GM12801 (cell line): ENCODE data around the gene SLC2A11.

Experiments
- TF ChIP-seq, protein P1 (sequence below): IDR thresholded peaks from one replicate; pipeline ENCODE4 v1.5.1; 2011; ENCODE audit warnings: control low read depth; ENCODE audit not compliant: insufficient read length; ENCODE audit errors: extremely low read depth

SLC2A11 gene, protein sequence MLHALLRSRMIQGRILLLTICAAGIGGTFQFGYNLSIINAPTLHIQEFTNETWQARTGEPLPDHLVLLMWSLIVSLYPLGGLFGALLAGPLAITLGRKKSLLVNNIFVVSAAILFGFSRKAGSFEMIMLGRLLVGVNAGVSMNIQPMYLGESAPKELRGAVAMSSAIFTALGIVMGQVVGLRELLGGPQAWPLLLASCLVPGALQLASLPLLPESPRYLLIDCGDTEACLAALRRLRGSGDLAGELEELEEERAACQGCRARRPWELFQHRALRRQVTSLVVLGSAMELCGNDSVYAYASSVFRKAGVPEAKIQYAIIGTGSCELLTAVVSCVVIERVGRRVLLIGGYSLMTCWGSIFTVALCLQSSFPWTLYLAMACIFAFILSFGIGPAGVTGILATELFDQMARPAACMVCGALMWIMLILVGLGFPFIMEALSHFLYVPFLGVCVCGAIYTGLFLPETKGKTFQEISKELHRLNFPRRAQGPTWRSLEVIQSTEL

GRCh38 chr22:23857606-23858483, at the start of gene SLC2A11:
SLC2A11 (plus strand) TSS chr22:23857875; CDS start chr22:23858000, 125 bp downstream.
- TF ChIP-seq, protein P1, sequence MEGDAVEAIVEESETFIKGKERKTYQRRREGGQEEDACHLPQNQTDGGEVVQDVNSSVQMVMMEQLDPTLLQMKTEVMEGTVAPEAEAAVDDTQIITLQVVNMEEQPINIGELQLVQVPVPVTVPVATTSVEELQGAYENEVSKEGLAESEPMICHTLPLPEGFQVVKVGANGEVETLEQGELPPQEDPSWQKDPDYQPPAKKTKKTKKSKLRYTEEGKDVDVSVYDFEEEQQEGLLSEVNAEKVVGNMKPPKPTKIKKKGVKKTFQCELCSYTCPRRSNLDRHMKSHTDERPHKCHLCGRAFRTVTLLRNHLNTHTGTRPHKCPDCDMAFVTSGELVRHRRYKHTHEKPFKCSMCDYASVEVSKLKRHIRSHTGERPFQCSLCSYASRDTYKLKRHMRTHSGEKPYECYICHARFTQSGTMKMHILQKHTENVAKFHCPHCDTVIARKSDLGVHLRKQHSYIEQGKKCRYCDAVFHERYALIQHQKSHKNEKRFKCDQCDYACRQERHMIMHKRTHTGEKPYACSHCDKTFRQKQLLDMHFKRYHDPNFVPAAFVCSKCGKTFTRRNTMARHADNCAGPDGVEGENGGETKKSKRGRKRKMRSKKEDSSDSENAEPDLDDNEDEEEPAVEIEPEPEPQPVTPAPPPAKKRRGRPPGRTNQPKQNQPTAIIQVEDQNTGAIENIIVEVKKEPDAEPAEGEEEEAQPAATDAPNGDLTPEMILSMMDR = no peak

DNA sequence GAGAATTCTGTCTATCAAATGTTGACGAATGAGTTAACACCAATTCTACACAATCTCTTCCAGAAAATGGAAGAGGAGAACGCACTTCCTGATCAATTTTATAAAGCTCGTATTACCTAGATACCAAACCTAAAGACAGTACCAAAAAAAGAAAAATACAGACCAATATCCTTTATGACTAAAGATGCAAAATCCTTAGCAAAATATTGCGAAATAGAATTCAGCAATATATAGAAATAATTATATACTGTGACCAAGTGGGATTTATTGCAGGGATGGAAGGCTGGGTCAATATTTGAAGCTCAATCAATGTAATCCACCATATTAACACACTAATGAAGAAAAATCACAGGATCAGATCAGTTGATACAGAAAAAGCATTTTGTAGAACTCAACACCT, 45.3 kb upstream of the SLC2A11 start:
- TF ChIP-seq, protein P1 = no peak

DNA sequence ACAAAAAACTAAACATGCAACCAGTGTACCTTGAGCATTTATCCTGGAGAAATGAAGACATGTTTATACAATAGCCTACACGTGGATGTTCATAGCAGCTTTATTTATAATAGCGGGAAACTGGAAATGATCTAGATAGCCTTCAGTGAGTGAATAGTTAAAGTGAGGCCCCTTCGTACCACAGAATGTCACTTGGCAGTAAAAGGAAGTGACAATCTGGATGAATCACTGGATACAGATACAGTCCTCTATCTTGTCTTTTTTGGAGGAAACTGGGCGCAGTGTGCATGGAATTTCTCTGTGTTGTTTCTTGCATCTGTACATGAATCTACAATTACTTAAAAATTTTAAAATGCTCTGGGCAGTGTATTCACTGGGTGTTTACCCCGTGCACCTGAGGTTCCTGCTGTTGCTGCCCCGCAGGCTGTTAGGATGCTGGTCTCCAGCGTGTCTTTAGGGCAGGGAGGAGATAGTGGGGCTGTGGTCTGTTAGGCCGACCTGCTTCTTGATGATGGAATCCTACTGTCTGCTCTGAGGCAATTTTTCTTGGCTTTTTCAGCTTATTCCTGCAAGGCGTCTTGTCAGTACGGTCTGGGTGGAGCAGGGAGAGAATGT, 42.0 kb upstream of the SLC2A11 start:
- TF ChIP-seq, protein P1 = no peak

DNA sequence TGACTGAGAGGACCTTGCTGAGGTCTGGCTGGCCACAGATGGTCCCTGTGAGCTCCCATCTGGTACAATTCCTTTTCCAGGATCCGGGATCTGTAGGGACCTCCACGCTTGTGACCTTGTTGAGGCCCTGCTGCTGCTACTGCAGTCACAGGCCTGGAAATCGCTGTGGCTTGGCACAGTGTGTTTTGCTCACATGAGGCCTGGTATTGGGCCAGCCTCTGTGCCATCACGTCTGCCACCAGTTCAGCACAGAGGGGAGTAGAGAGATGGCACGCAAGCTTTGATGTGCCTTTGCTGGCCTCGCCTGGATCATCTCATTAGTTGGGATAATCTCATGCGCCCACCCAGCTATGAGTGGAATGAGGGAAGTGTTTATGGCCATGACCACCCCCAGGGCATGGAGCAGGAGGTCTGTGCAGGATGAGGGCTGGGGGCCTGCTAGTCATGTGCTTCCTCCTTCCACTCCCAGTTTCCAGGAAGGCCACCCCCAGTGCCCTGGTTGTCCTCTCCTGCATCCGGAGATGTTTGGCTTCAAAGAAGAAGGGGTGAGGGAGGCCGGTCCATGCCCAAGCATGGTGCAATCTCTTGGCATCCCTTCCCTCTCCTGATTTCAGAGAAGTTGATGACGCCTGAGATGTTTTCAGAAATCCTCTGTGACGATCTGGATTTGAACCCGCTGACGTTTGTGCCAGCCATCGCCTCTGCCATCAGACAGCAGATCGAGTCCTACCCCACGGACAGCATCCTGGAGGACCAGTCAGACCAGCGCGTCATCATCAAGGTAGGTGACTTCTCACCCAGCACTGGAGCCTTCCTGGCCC, 41.3 kb upstream of the SLC2A11 start:
- TF ChIP-seq, protein P1 = no peak

GRCh38 chr22:23817146-23817545, 40.5 kb upstream of the SLC2A11 start:
- TF ChIP-seq, protein P1 = no peak

GRCh38 chr22:23818541-23818940, 39.1 kb upstream of the SLC2A11 start:
- TF ChIP-seq, protein P1 = no peak
